Neuronal stem cell (in vitro differentiated cells): ENCODE measurements around the gene CD248.

Source experiments
- DNase-seq: peaks from one replicate; pipeline ENCODE4 v3.0.0-alpha.2; 2013; ENCODE audit warnings: low spot score
- H2AFZ ChIP-seq: one replicate; pipeline ENCODE4 v1.6.1; 2013; ENCODE audit warnings: mild to moderate bottlenecking, low read length, inconsistent platforms
- H2AK5ac ChIP-seq: 2 replicates; pipeline ENCODE4 v1.6.1; 2013; ENCODE audit warnings: low read depth, mild to moderate bottlenecking, inconsistent platforms, low read length, moderate library complexity, mixed read lengths
- H2BK120ac ChIP-seq: 2 replicates; pipeline ENCODE4 v1.6.1; 2013; ENCODE audit warnings: low read depth, mild to moderate bottlenecking, inconsistent platforms, low read length, moderate library complexity, mixed read lengths
- H2BK12ac ChIP-seq: one replicate; pipeline ENCODE4 v1.6.1; 2013; ENCODE audit warnings: low read length, inconsistent platforms
- H2BK15ac ChIP-seq: 2 replicates; pipeline ENCODE4 v1.6.1; 2013; ENCODE audit warnings: mild to moderate bottlenecking, low read length, inconsistent platforms, mixed read lengths
- H2BK5ac ChIP-seq: one replicate; pipeline ENCODE4 v1.6.1; 2013; ENCODE audit warnings: inconsistent platforms, mild to moderate bottlenecking, low read length, moderate library complexity
- H3K14ac ChIP-seq: one replicate; pipeline ENCODE4 v1.6.1; 2013; ENCODE audit warnings: low read length, inconsistent platforms
- H3K18ac ChIP-seq: 2 replicates; pipeline ENCODE4 v1.6.1; 2013; ENCODE audit warnings: low read length, inconsistent platforms
- H3K23ac ChIP-seq: 2 replicates; pipeline ENCODE4 v1.6.1; 2013; ENCODE audit warnings: low read depth, mild to moderate bottlenecking, mixed read lengths, low read length, inconsistent platforms; ENCODE audit not compliant: poor library complexity
- H3K27ac ChIP-seq: replicated peaks from 3 replicates; pipeline ENCODE4 v1.5.1; 2013; ENCODE audit warnings: low read length, inconsistent platforms
- H3K27me3 ChIP-seq, 3 experiments: 2 replicates each; pipeline ENCODE4 v1.6.1; 2013; ENCODE audit warnings: low read length in 3 of 3, mild to moderate bottlenecking in 2 of 3, inconsistent platforms in 1 of 3, low read depth in 1 of 3, mixed read lengths in 1 of 3, moderate library complexity in 1 of 3; ENCODE audit not compliant: control insufficient read depth in 3 of 3, insufficient read depth in 3 of 3
- H3K36me3 ChIP-seq, 2 donors: replicated peaks in 1 of 2; 2 replicates each; pipeline ENCODE4 v1.6.1; 2013; ENCODE audit warnings: low read length in 2 of 2; ENCODE audit not compliant: control insufficient read depth in 2 of 2, insufficient read depth in 2 of 2
- H3K4ac ChIP-seq: 2 replicates; pipeline ENCODE4 v1.6.1; 2013; ENCODE audit warnings: inconsistent platforms, mild to moderate bottlenecking, low read length, moderate library complexity
- H3K4me1 ChIP-seq, 2 donors: 1 replicate in 1 of 2; 2 replicates in 1 of 2; pipeline ENCODE4 v1.6.1; 2013; ENCODE audit warnings: low read length in 2 of 2, low read depth in 1 of 2; ENCODE audit not compliant: control insufficient read depth in 2 of 2, insufficient read depth in 1 of 2
- H3K4me2 ChIP-seq: one replicate; pipeline ENCODE4 v1.6.1; 2013; ENCODE audit warnings: mild to moderate bottlenecking, low read length, inconsistent platforms; ENCODE audit not compliant: insufficient read depth, poor library complexity, severe bottlenecking
- H3K4me3 ChIP-seq, 2 donors: 2 replicates each; pipeline ENCODE4 v1.5.1; 2013; ENCODE audit warnings: low read length in 2 of 2, mild to moderate bottlenecking in 2 of 2, inconsistent platforms in 1 of 2, moderate library complexity in 1 of 2
- H3K79me1 ChIP-seq: one replicate; pipeline ENCODE4 v1.6.1; 2013; ENCODE audit warnings: low read depth, mild to moderate bottlenecking, inconsistent platforms, low read length, moderate library complexity
- H3K9ac ChIP-seq: one replicate; pipeline ENCODE4 v1.6.1; 2013; ENCODE audit warnings: mild to moderate bottlenecking, low read depth, low read length, inconsistent platforms; ENCODE audit not compliant: poor library complexity
- H3K9me3 ChIP-seq, 2 donors: replicated peaks in 1 of 2; 2 replicates each; pipeline versions ENCODE3 to v1.6.1; 2013; ENCODE audit warnings: low read length in 2 of 2, mild to moderate bottlenecking in 2 of 2, inconsistent platforms in 1 of 2, low read depth in 1 of 2, mixed read lengths in 1 of 2, moderate library complexity in 1 of 2; ENCODE audit not compliant: control insufficient read depth in 2 of 2, insufficient read depth in 1 of 2
- H4K8ac ChIP-seq: one replicate; pipeline ENCODE4 v1.6.1; 2013; ENCODE audit warnings: low read depth, mild to moderate bottlenecking, inconsistent platforms, low read length, moderate library complexity
- H4K91ac ChIP-seq: one replicate; pipeline ENCODE4 v1.6.1; 2013; ENCODE audit warnings: low read length, low read depth, mild to moderate bottlenecking, inconsistent platforms; ENCODE audit not compliant: poor library complexity
- WGBS, 2 donors: extraction: QIAGEN DNeasy Blood & Tissue Kit; methylation state at CpG; one replicate each; pipeline ENCODE4 v1.1.7; 2013; ENCODE audit warnings: missing lambda C conversion rate in 2 of 2, mixed read lengths in 1 of 2; ENCODE audit not compliant: insufficient read length in 2 of 2, insufficient replicate concordance in 1 of 2; ENCODE audit errors: extremely low coverage in 2 of 2; 5-methylcytosine and 5-hydroxymethylcytosine counted together

The CD248 gene

DNA sequence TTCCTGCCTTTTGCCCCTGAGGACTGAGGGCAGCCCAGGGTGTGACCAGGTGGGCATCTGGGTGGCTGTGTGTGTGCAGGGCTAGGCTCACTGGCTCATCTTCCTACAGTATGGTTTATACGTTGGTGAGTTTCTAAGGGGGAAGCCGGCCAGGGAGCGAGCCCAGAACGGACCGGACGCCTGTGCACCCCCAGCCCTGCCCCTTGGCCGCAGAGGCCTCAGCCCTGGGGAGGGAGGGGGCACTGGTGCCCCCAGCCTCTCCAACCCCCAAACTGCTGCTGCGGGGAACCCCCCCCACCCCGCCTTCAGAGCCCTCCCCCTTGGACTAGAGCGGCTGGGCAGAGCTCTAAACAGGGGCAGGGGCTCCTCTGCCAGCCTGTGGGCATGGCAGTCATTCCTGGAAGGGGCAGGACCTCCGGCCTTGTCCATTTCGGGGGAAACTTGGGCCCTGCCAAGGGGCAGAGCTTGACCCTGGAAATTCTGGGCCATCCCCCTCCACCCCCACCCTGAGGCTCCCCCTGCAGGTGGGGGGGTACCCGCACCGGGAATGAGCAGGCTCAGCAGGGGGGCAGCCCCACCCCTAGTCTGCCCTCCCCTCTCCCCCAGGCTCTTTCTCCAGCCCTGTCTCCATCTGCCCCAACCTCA is 33.3 kb downstream of the CD248 start:
- H2AK5ac ChIP-seq: no peak overlapping the region
- no peak overlapping the region for H3K27ac ChIP-seq
- H2BK12ac ChIP-seq: no peak overlapping the region
- no CpG with 5 or more reads among the region's 14 CpGs for WGBS, 2 donors
- H3K9me3 ChIP-seq: no peaks in the 10 kb centered on the region
- H3K14ac ChIP-seq: no peak overlapping the region
- no peak overlapping the region for H2AFZ ChIP-seq
- no peak overlapping the region for H3K4me3 ChIP-seq
- no peak overlapping the region for H2BK5ac ChIP-seq
- no peak overlapping the region for H2BK15ac ChIP-seq
- H3K9ac ChIP-seq: no peak overlapping the region
- no peak overlapping the region for H3K4ac ChIP-seq
- no peak overlapping the region for H2BK120ac ChIP-seq
- no peak overlapping the region for H3K18ac ChIP-seq
- H4K8ac ChIP-seq: no peak overlapping the region
- H4K91ac ChIP-seq: peak overlapping the region; percentile 1
- H3K36me3 ChIP-seq: peaks cover 21 to 58% of the 10 kb centered on the region in 2 donors
- no peak for DNase-seq
- H3K27me3 ChIP-seq: no peaks in the 10 kb centered on the region
- H3K79me1 ChIP-seq: peaks cover 2% of the 10 kb centered on the region
- H3K4me1 ChIP-seq: peaks cover 31 to 44% of the 10 kb centered on the region in 2 donors
- no peak overlapping the region for H3K4me2 ChIP-seq
- no peak overlapping the region for H3K23ac ChIP-seq

GRCh38 chr11:66282468-66283455 is 34.1 kb downstream of the CD248 start:
- peak overlapping the region; percentile 23 for H3K4me2 ChIP-seq
- WGBS, 2 donors: no CpG with 5 or more reads among the region's 35 CpGs
- no peak overlapping the region for H3K4me3 ChIP-seq
- H3K9ac ChIP-seq: peak overlapping the region; percentile 70
- H2AFZ ChIP-seq: no peak overlapping the region
- H3K36me3 ChIP-seq: peaks cover 21 to 58% of the 10 kb centered on the region in 2 donors
- H4K91ac ChIP-seq: peak overlapping the region; percentile 1
- H2BK12ac ChIP-seq: no peak overlapping the region
- peak overlapping the region; percentile 92 for H3K18ac ChIP-seq
- H3K27ac ChIP-seq: peak overlapping the region; percentile 17
- no peak overlapping the region for H3K14ac ChIP-seq
- H3K9me3 ChIP-seq: no peaks in the 10 kb centered on the region
- peak overlapping the region; percentile 60 for H2BK5ac ChIP-seq
- H2AK5ac ChIP-seq: peak overlapping the region; percentile 83
- no peaks in the 10 kb centered on the region for H3K27me3 ChIP-seq
- peak overlapping the region; percentile 55 for H3K23ac ChIP-seq
- peaks cover 27 to 42% of the 10 kb centered on the region in 2 donors for H3K4me1 ChIP-seq
- no peak overlapping the region for H4K8ac ChIP-seq
- H3K4ac ChIP-seq: no peak overlapping the region
- peaks cover 3% of the 10 kb centered on the region for H3K79me1 ChIP-seq
- no peak overlapping the region for H2BK120ac ChIP-seq
- DNase-seq: peak; percentile 97
- no peak overlapping the region for H2BK15ac ChIP-seq

GRCh38 chr11:66281776-66282467 is 34.9 kb downstream of the CD248 start:
- Histone ChIP-seq H2BK120ac (no peak overlapping the region), H2BK5ac (no peak overlapping the region), H2BK15ac (peak overlapping the region; percentile 27), H3K18ac (peak overlapping the region; percentile 5), H3K27ac (peak overlapping the region; percentile 49), H3K4me2 (no peak overlapping the region), H3K23ac (peak overlapping the region; percentile 0), H2AK5ac (peak overlapping the region; percentile 6), H4K91ac (no peak overlapping the region), H4K8ac (no peak overlapping the region), H3K79me1 (peaks cover 4% of the 10 kb centered on the region), H3K14ac (no peak overlapping the region), H3K9me3 (no peaks in the 10 kb centered on the region), H3K36me3 (peaks cover 21 to 53% of the 10 kb centered on the region in 2 donors), H3K9ac (no peak overlapping the region), H2BK12ac (no peak overlapping the region), H3K4me3 (no peak overlapping the region), H3K4ac (no peak overlapping the region), H2AFZ (no peak overlapping the region), H3K27me3 (no peaks in the 10 kb centered on the region), H3K4me1 (peaks cover 30 to 45% of the 10 kb centered on the region in 2 donors)
- WGBS, 2 donors: no CpG with 5 or more reads among the region's 20 CpGs
- DNase-seq: no peak
